Fibroblast of lung (primary cell): Measurements from ENCODE around the gene CPA1. TPM values are rescaled to one million over a fixed set of nuclear protein-coding genes. Genes with fewer than 3 reads are reported as not detected.

Experiments used
- DNase-seq, 2 donors: peaks; one replicate each; pipeline versions ENCODE4 v3.0.0 to v3.0.0-alpha.2; 2010; ENCODE audit warnings: low read depth in 2 of 2
- H2AFZ ChIP-seq: 2 replicates; pipeline ENCODE4 v1.5.1; 2012; ENCODE audit warnings: low read length, control low read depth, inconsistent platforms
- H3K27ac ChIP-seq: 2 replicates; pipeline ENCODE4 v1.5.1; 2011; ENCODE audit warnings: low read length, control low read depth; ENCODE audit not compliant: insufficient read depth
- H3K27me3 ChIP-seq: 2 replicates; pipeline ENCODE4 v1.5.1; 2011; ENCODE audit warnings: mild to moderate bottlenecking, low read length; ENCODE audit not compliant: control insufficient read depth, insufficient read depth
- H3K36me3 ChIP-seq: 2 replicates; pipeline ENCODE4 v1.5.1; 2011; ENCODE audit warnings: low read length; ENCODE audit not compliant: control insufficient read depth, insufficient read depth
- H3K4me1 ChIP-seq: 2 replicates; pipeline ENCODE4 v1.5.1; 2011; ENCODE audit warnings: low read length; ENCODE audit not compliant: control insufficient read depth, insufficient read depth; ENCODE audit errors: extremely low read depth
- H3K4me2 ChIP-seq: 2 replicates; pipeline ENCODE4 v1.5.1; 2011; ENCODE audit warnings: low read length, control low read depth; ENCODE audit not compliant: insufficient read depth; ENCODE audit errors: extremely low read depth
- H3K4me3 ChIP-seq, 4 experiments: fragments of 200-600 bp in 1 of 4; sonication (generic) in 1 of 4; replicated peaks in 1 of 4; 2 replicates each; pipeline ENCODE4 v1.5.1; 2011 to 2016; ENCODE audit warnings: low read length in 4 of 4, low read depth in 3 of 4, mild to moderate bottlenecking in 3 of 4, control low read depth in 2 of 4, inconsistent platforms in 1 of 4, mixed read lengths in 1 of 4; ENCODE audit not compliant: insufficient read depth in 1 of 4; ENCODE audit errors: control extremely low read depth in 1 of 4
- H3K79me2 ChIP-seq: 2 replicates; pipeline ENCODE4 v1.5.1; 2012; ENCODE audit warnings: mild to moderate bottlenecking, low read length, inconsistent platforms; ENCODE audit not compliant: control insufficient read depth, insufficient read depth
- H3K9ac ChIP-seq: 2 replicates; pipeline ENCODE4 v1.5.1; 2011; ENCODE audit warnings: mild to moderate bottlenecking, low read length, control low read depth; ENCODE audit not compliant: insufficient read depth
- H3K9me3 ChIP-seq: 2 replicates; pipeline ENCODE4 v1.5.1; 2012; ENCODE audit warnings: low read depth, low read length; ENCODE audit not compliant: control insufficient read depth, insufficient read depth
- H4K20me1 ChIP-seq: 2 replicates; pipeline ENCODE4 v1.5.1; 2011; ENCODE audit warnings: low read length; ENCODE audit not compliant: control insufficient read depth, insufficient read depth; ENCODE audit errors: extremely low read depth
- CTCF ChIP-seq, 2 donors: IDR thresholded peaks in 1 of 2; conservative IDR thresholded peaks in 1 of 2; 1 replicate in 1 of 2; 2 replicates in 1 of 2; pipeline ENCODE4 v1.5.1; 2011 to 2012; ENCODE audit warnings: low read length in 2 of 2, control low read depth in 1 of 2, inconsistent platforms in 1 of 2, low read depth in 1 of 2, mild to moderate bottlenecking in 1 of 2
- EZH2 ChIP-seq: IDR thresholded peaks from 2 replicates; pipeline ENCODE4 v1.5.1; 2012; ENCODE audit warnings: low read length, control low read depth, mild to moderate bottlenecking; ENCODE audit errors: missing control alignments
- polyA plus RNA-seq, 2 donors: library from polyadenylated mRNA; depleted of rRNA in 1 of 2; stranded (reverse) in 1 of 2; unstranded in 1 of 2; fragments of >200 nt; gene quantifications; 2 replicates each; pipeline ENCODE4 v1.2.1, GENCODE V29; 2011 to 2012; ENCODE audit warnings: missing spikeins in 1 of 2
- total RNA-seq: library from RNA; depleted of rRNA; stranded (reverse); fragments of >200 nt; gene quantifications from 2 replicates; pipeline ENCODE4 v1.2.1, GENCODE V29; 2014

The CPA1 gene
- total and polyA plus RNA-seq, 2 donors (not counting 1 experiment from before 2014, with no cell fraction given) = under 0.01 to 0.12 TPM

- no peaks in the 10 kb centered on the region for H3K79me2 ChIP-seq
- H3K4me1 ChIP-seq = peaks cover 40% of the 10 kb centered on the region
- no peaks in the 10 kb centered on the region for H3K36me3 ChIP-seq
- no peak overlapping the region for H3K4me3 ChIP-seq
- H3K4me2 ChIP-seq = no peak overlapping the region
- H2AFZ ChIP-seq = peak overlapping the region; percentile 1
- no peak for DNase-seq
- no peaks in the 10 kb centered on the region for H3K9me3 ChIP-seq
- peak overlapping the region; percentile 79 for H3K27ac ChIP-seq
- no peak overlapping the region for H3K9ac ChIP-seq
- H3K27me3 ChIP-seq = no peaks in the 10 kb centered on the region
- no peak for TF ChIP-seq CTCF (conservative IDR thresholded peaks at IDR 0.05 in 1 of 2, IDR thresholded peaks at IDR 0.05 in 1 of 2; ENCODE audit: low read depth in 1 of 2, low read length in 2 of 2)
- no peak for TF ChIP-seq EZH2
- no peaks in the 10 kb centered on the region for H4K20me1 ChIP-seq
These were observed 28.6 kb upstream of the CPA1 start for GRCh38 chr7:130351791-130352090.

GRCh38 chr7:130352194-130353074 lies 27.9 kb upstream of the CPA1 start:
- Histone ChIP-seq H3K4me2 (peak overlapping the region; percentile 88), H3K27me3 (no peaks in the 10 kb centered on the region), H3K36me3 (no peaks in the 10 kb centered on the region), H3K9me3 (no peaks in the 10 kb centered on the region), H4K20me1 (no peaks in the 10 kb centered on the region), H3K9ac (peak overlapping the region; percentile 51), H3K79me2 (no peaks in the 10 kb centered on the region), H3K27ac (peak overlapping the region; percentile 81), H2AFZ (peak overlapping the region; percentile 54), H3K4me3 (peak overlapping the region in 1 of 4 experiments; percentile 11), H3K4me1 (peaks cover 41% of the 10 kb centered on the region)
- no peak for TF ChIP-seq EZH2
- TF ChIP-seq CTCF (conservative IDR thresholded peaks at IDR 0.05 in 1 of 2, IDR thresholded peaks at IDR 0.05 in 1 of 2; ENCODE audit: low read depth in 1 of 2, low read length in 2 of 2) = no peak
- DNase-seq = peak; percentile 69 to 86

GRCh38 chr7:130353196-130353595 lies 27.1 kb upstream of the CPA1 start:
- no peak overlapping the region for H3K4me2 ChIP-seq
- no peak overlapping the region for H3K4me3 ChIP-seq
- no peak overlapping the region for H2AFZ ChIP-seq
- DNase-seq = no peak
- H3K9ac ChIP-seq = no peak overlapping the region
- no peaks in the 10 kb centered on the region for H3K36me3 ChIP-seq
- H3K79me2 ChIP-seq = no peaks in the 10 kb centered on the region
- H4K20me1 ChIP-seq = no peaks in the 10 kb centered on the region
- peaks cover 41% of the 10 kb centered on the region for H3K4me1 ChIP-seq
- TF ChIP-seq CTCF (conservative IDR thresholded peaks at IDR 0.05 in 1 of 2, IDR thresholded peaks at IDR 0.05 in 1 of 2; ENCODE audit: low read depth in 1 of 2, low read length in 2 of 2) (no peak), EZH2 (no peak)
- H3K27ac ChIP-seq = peak overlapping the region; percentile 81
- no peaks in the 10 kb centered on the region for H3K9me3 ChIP-seq
- no peaks in the 10 kb centered on the region for H3K27me3 ChIP-seq
